NT2/D1 (cell line): Measurements from ENCODE around the gene LGALS3.

Source experiments
- DNase-seq: peaks from one replicate; pipeline ENCODE4 v3.0.0-alpha.2; 2011; ENCODE audit warnings: low read depth, low spot score
- H3K27me3 ChIP-seq: 2 replicates; pipeline ENCODE4 v1.6.0; 2011; ENCODE audit warnings: mild to moderate bottlenecking; ENCODE audit not compliant: insufficient read length, insufficient read depth
- H3K36me3 ChIP-seq: 2 replicates; pipeline ENCODE4 v1.6.1; 2011; ENCODE audit warnings: mild to moderate bottlenecking, low read length, mixed read lengths; ENCODE audit not compliant: insufficient read depth, insufficient read length
- H3K4me1 ChIP-seq: 2 replicates; pipeline ENCODE4 v1.5.1; 2011; ENCODE audit not compliant: insufficient read depth, insufficient read length
- H3K4me3 ChIP-seq: 2 replicates; pipeline ENCODE4 v1.5.1; 2011; ENCODE audit warnings: low read depth; ENCODE audit not compliant: insufficient read length
- H3K9ac ChIP-seq: 2 replicates; pipeline ENCODE4 v1.6.0; 2011; ENCODE audit warnings: low read depth; ENCODE audit not compliant: insufficient read length
- H3K9me3 ChIP-seq: 2 replicates; pipeline ENCODE4 v1.5.1; 2011; ENCODE audit warnings: mild to moderate bottlenecking, low read length; ENCODE audit not compliant: insufficient read depth
- SUZ12 ChIP-seq: IDR thresholded peaks from 2 replicates; pipeline ENCODE4 v1.6.1; 2011; ENCODE audit not compliant: insufficient read length, insufficient read depth; ENCODE audit errors: extremely low read depth
- YY1 ChIP-seq: IDR thresholded peaks from 2 replicates; pipeline ENCODE4 v1.6.1; 2011; ENCODE audit not compliant: insufficient read length, insufficient read depth
- ZNF274 ChIP-seq: IDR thresholded peaks from 2 replicates; pipeline ENCODE4 v1.6.1; 2011; ENCODE audit warnings: mild to moderate bottlenecking, low read depth, low read length

The LGALS3 gene

DNA sequence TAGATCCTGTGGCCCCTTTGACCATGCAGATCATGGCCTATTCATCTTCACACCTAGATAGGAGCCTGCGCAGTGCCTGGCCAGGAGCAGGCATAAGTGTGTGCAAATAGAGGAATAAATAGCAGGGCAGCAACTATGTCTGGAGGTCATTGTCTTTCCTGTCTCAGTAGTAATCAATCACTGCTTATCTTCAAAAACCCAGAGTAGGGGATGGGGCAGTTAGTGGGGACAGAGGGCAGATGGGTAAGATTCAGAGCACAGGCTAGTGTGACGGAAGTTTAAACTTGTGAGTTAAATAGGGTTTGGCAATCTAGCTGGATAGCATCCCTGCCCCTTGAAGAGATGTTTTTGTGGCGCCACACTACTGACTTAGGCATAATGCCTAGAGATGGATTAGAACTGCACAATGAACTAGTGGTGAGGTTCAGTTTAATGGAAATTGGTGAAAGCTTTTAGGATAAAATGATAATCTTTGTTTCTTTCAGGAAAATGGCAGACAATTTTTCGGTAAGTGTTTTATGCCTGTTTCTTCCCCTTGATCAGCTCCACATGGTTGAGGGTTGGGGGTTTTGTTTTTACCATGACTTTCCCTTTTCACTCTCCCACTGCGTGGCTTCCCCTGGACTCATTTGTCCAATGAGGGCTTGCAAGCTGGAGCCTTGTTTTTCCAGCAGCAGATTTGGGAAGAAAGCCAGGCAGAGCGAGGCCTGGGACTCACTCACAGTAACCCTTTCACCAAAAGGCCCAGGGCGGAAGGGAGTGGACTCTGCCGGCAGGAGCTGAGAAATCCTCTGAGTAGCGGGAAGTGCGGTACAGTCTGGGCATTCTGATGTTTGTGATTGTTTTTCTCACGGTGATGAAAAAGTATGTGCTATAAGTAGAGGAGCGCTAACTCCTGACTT is 8.1 kb downstream of the LGALS3 start:
- peaks cover 34% of the 10 kb centered on the region for H3K36me3 ChIP-seq
- no peaks in the 10 kb centered on the region for H3K9me3 ChIP-seq
- H3K9ac ChIP-seq, result no peak overlapping the region
- no peak overlapping the region for H3K4me3 ChIP-seq
- no peak for DNase-seq
- TF ChIP-seq YY1 (no peak), ZNF274 (no peak), SUZ12 (no peak)
- no peaks in the 10 kb centered on the region for H3K4me1 ChIP-seq
- no peaks in the 10 kb centered on the region for H3K27me3 ChIP-seq

DNA sequence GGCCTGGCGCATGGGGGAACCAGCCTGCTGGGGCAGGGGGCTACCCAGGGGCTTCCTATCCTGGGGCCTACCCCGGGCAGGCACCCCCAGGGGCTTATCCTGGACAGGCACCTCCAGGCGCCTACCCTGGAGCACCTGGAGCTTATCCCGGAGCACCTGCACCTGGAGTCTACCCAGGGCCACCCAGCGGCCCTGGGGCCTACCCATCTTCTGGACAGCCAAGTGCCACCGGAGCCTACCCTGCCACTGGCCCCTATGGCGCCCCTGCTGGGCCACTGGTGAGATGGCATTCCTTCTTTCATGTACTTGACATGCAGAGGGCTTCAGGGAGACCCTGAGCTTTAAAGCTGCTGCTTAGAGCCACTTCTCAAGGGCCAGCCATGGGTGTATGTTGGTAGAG is 9.0 kb downstream of the LGALS3 start:
- Histone ChIP-seq H3K4me1 (no peaks in the 10 kb centered on the region), H3K4me3 (no peak overlapping the region), H3K9me3 (no peaks in the 10 kb centered on the region), H3K36me3 (peaks cover 41% of the 10 kb centered on the region), H3K27me3 (no peaks in the 10 kb centered on the region), H3K9ac (no peak overlapping the region)
- no peak for DNase-seq
- TF ChIP-seq YY1 (no peak), SUZ12 (no peak), ZNF274 (no peak)

DNA sequence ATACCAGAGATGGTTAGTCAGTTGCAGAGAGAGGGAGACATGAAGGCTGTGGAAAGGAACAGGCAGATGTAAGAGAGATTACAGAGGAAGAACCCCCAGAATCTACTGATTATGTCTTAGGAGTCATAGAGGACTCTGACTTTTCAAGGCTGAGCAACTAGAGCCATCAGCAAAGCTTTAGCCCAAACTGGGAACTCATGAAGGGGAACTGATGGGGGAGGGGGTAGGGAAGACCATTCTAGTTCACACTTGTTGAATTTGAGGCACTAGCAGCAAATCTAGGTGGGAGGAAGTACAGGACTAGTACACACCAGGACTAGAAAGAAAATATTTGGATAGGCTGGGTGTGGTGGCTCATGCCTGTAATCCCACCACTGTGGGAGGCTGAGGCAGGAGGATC is 10.1 kb downstream of the LGALS3 start:
- DNase-seq, result no peak
- Histone ChIP-seq H3K4me1 (no peaks in the 10 kb centered on the region), H3K9ac (no peak overlapping the region), H3K36me3 (peaks cover 43% of the 10 kb centered on the region), H3K9me3 (no peaks in the 10 kb centered on the region), H3K27me3 (no peaks in the 10 kb centered on the region), H3K4me3 (no peak overlapping the region)
- no peak for TF ChIP-seq ZNF274
- no peak for TF ChIP-seq SUZ12
- no peak for TF ChIP-seq YY1

DNA sequence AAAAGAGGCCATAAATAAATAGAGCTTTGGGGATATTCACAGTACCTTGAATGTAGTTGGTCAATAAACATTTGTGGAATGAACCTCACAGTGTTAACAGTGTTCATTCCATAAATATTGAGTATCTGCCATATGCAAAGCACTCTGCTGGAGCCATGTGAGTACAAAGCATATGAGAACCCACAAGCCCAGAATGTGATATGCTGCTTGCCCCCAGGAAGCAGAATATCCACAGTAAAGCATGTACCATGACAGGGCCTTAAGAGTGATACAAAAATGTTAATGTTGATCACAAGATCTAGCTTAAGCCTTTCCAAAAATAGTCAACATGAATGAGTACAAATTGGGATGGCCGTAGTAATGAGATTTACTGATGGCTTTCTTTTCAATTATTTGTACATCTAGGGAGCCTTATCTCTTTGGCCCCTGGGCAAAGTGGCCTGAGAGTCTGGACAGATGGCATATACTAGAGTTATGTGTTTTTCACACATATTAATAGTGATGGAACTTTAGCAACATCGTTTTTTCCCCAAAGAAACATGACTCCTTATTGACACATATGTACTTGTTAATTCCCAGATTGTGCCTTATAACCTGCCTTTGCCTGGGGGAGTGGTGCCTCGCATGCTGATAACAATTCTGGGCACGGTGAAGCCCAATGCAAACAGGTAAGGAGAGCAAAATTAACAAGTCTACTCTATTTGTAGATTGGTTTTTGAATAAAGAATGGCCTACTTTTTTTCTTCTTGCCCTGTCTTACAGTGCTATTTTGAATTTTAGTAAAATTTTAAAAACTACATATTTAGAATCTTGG is 10.9 kb downstream of the LGALS3 start:
- H3K36me3 ChIP-seq, result peaks cover 46% of the 10 kb centered on the region

DNA sequence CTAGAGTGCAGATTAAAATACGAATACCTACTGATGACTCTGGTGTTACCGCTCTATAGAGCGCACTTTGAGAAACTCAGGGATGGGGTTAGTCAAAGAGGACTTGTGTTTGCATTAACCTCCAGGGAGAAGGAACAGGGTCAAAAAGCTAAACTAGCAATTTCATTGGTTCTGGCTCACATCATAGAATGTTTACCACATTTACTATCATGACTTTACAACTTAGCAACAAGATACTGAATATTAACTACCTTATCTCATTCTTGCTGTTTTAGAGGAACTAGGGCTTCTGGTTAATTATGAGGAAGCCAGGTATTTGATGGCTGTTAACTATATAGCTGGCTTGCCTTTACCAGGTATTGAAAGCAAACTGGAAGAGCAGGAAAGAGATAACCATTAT is 12.8 kb downstream of the LGALS3 start:
- no peak overlapping the region for H3K4me3 ChIP-seq
- H3K9me3 ChIP-seq, result no peaks in the 10 kb centered on the region
- TF ChIP-seq ZNF274, result no peak
- TF ChIP-seq YY1, result no peak
- TF ChIP-seq SUZ12, result no peak
- H3K9ac ChIP-seq, result no peak overlapping the region
- peaks cover 63% of the 10 kb centered on the region for H3K36me3 ChIP-seq
- no peaks in the 10 kb centered on the region for H3K4me1 ChIP-seq
- DNase-seq, result no peak
- H3K27me3 ChIP-seq, result no peaks in the 10 kb centered on the region

More for the DNA sequence above, 10.9 kb downstream of the LGALS3 start:
- H3K4me3 ChIP-seq, result no peak overlapping the region
- no peaks in the 10 kb centered on the region for H3K27me3 ChIP-seq
- TF ChIP-seq ZNF274 (no peak), YY1 (no peak), SUZ12 (no peak)
- H3K9me3 ChIP-seq, result no peaks in the 10 kb centered on the region
- H3K9ac ChIP-seq, result no peak overlapping the region
- H3K4me1 ChIP-seq, result no peaks in the 10 kb centered on the region
- no peak for DNase-seq

DNA sequence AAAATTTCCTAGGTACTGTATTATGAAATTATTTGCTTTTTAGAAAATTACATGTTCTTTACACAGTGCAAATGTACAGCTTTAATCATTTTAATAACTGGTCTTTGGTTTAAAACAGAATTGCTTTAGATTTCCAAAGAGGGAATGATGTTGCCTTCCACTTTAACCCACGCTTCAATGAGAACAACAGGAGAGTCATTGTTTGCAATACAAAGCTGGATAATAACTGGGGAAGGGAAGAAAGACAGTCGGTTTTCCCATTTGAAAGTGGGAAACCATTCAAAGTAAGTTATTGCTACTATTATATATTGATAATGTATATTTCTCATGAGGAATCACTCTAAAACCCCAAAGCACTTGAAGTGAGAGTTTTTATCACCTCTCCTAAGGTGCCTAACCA is 13.4 kb downstream of the LGALS3 start:
- no peaks in the 10 kb centered on the region for H3K4me1 ChIP-seq
- peaks cover 67% of the 10 kb centered on the region for H3K36me3 ChIP-seq
- no peak overlapping the region for H3K9ac ChIP-seq
- TF ChIP-seq YY1, result no peak
- no peak for TF ChIP-seq ZNF274
- no peak overlapping the region for H3K4me3 ChIP-seq
- DNase-seq, result no peak
- H3K27me3 ChIP-seq, result no peaks in the 10 kb centered on the region
- H3K9me3 ChIP-seq, result no peaks in the 10 kb centered on the region

DNA sequence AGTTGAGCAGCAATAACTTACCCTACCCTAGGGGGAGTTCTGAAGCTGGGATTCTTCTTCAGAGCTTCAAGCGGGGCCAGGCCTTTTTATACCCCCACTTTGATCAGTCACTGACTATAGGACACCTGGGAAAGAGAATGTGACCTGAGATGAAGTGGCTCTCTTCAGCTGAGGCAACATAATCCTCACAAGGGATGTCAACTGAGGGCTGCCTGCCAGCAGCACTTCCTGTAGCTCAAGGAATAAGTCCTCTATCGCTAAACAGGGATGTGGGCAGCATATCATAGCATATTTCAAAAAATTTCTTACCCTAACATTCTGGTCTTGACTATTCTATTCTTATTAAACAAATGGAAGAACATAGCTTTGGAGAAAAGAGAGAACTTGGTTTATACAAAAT is 17.4 kb downstream of the LGALS3 start:
- Histone ChIP-seq H3K36me3 (peaks cover 62% of the 10 kb centered on the region), H3K27me3 (no peaks in the 10 kb centered on the region), H3K9ac (no peak overlapping the region), H3K9me3 (no peaks in the 10 kb centered on the region), H3K4me1 (no peaks in the 10 kb centered on the region), H3K4me3 (no peak overlapping the region)
- no peak for DNase-seq
- TF ChIP-seq ZNF274 (no peak), YY1 (no peak), SUZ12 (no peak)
